ENCODE measurements around the gene GSC2. TPM values are rescaled to one million over a fixed set of nuclear protein-coding genes. Genes with fewer than 3 reads are reported as not detected.
A peak's percentile ranks its signal among the peaks of the same experiment; 100 is the strongest.

Gene GSC2
- total and polyA plus RNA-seq, 2 of the 8 experiments (the other 6 are each of a cell fraction or from before 2014, with no cell fraction given), result 0.17 to 0.48 TPM

- WGBS, 2 experiments (ENCODE audit: extremely low coverage in 1 of 2, insufficient coverage in 1 of 2, insufficient read length in 1 of 2, insufficient replicate concordance in 2 of 2, low coverage in 1 of 2, low lambda C conversion rate in 2 of 2, missing lambda C conversion rate in 1 of 2), result 57% methylated on average over 13 of the region's 13 CpGs; no CpG with 5 or more reads in 1 of the 2 experiments
- Histone ChIP-seq H3K4me1 (replicated peaks in 1 of 4; ENCODE audit: control insufficient read depth in 3 of 4, insufficient read depth in 4 of 4, low read length in 3 of 4) (peaks cover 0 to 50% (median 36%) of the 10 kb centered on the region in 4 experiments; a peak in 6 of 7 replicates), H4K8ac (ENCODE audit: extremely low read depth, insufficient read depth, low read length) (peak overlapping the region; percentile 99; the same call in 1 of the 2 replicates), H3K9ac (replicated peaks in 1 of 4; ENCODE audit: extremely low read depth in 1 of 4, low read depth in 3 of 4, low read length in 3 of 4) (peak overlapping the region; percentile 83 to 96 (median 95)), H3K56ac (replicated peaks; ENCODE audit: insufficient read length, low read depth, low read length) (no peak overlapping the region), H3K9me3 (ENCODE audit: insufficient read depth in 2 of 2, low read depth in 1 of 2, low read length in 1 of 2) (no peaks in the 10 kb centered on the region), H3K23ac (ENCODE audit: insufficient read length) (no peak overlapping the region), H2AK5ac (ENCODE audit: low read depth, low read length) (0 out of 2 replicates have a peak overlapping the region, but pooled peaks have one; percentile 69), H3K79me1 (ENCODE audit: low read depth, low read length) (peaks cover 18% of the 10 kb centered on the region), H3K4me2 (ENCODE audit: insufficient read depth in 1 of 2, low read depth in 2 of 2, low read length in 2 of 2) (peak overlapping the region; percentile 95 to 99), H3K27ac (ENCODE audit: low read depth, low read length) (peak overlapping the region; percentile 92), H4K91ac (replicated peaks; ENCODE audit: insufficient read length, low read length) (no peak overlapping the region), H2BK20ac (ENCODE audit: low read length) (no peak overlapping the region), H4K5ac (ENCODE audit: insufficient read length, low read depth, low read length) (no peak overlapping the region), H4K20me1 (replicated peaks in 1 of 2; ENCODE audit: control insufficient read depth in 1 of 2, insufficient read depth in 2 of 2, low read length in 2 of 2) (peaks cover 4 to 32% of the 10 kb centered on the region in 2 experiments), H3K4ac (replicated peaks; ENCODE audit: insufficient read length, low read depth, low read length) (no peak overlapping the region), H3K27me3 (replicated peaks in 1 of 4; ENCODE audit: control insufficient read depth in 3 of 4, extremely low read depth in 1 of 4, insufficient read depth in 3 of 4, low read length in 3 of 4) (peaks cover 18 to 36% (median 32%) of the 10 kb centered on the region in 4 experiments), H3K4me3 (ENCODE audit: extremely low read depth in 1 of 4, insufficient read depth in 2 of 4, low read depth in 3 of 4, low read length in 4 of 4) (peak overlapping the region; percentile 94 to 98 (median 97)), H3K14ac (ENCODE audit: insufficient read length) (no peak overlapping the region), H2BK15ac (ENCODE audit: low read length) (no peak overlapping the region), H2BK5ac (ENCODE audit: low read depth, low read length) (peak overlapping the region; percentile 87; the same call in 1 of the 2 replicates), H2BK12ac (ENCODE audit: low read depth, low read length) (0 out of 2 replicates have a peak overlapping the region, but pooled peaks have one; percentile 63), H2AFZ (ENCODE audit: low read length) (no peak overlapping the region), H3K23me2 (ENCODE audit: low read depth, low read length) (peaks cover 10% of the 10 kb centered on the region), H3K36me3 (ENCODE audit: control insufficient read depth in 2 of 4, insufficient read depth in 4 of 4, low read length in 3 of 4) (peaks cover 0 to 9% (median 0%) of the 10 kb centered on the region in 4 experiments; a peak in 2 of 8 replicates), H3K18ac (ENCODE audit: extremely low read depth, low read length) (peak overlapping the region; percentile 36; the same call in 1 of the 2 replicates), H2BK120ac (replicated peaks; ENCODE audit: low read depth, low read length) (no peak overlapping the region), H3K79me2 (ENCODE audit: control insufficient read depth in 1 of 2, insufficient read depth in 2 of 2, low read length in 2 of 2) (peaks cover 5 to 27% of the 10 kb centered on the region in 2 experiments; a peak in 3 of 4 replicates)
- CTCF ChIA-PET (ENCODE audit: partially characterized antibody), result interaction anchor here (3.7 kb wide), 1 partner anchor 27 kb away, joined by 28 read pairs; the partner anchor contains the start of gene ESS2
- POLR2A ChIA-PET (ENCODE audit: partially characterized antibody), result interaction anchor here (1.2 to 1.3 kb wide), 2 partner anchors 114 to 207 kb away, joined by 3 to 6 read pairs; no protein-coding TSS in a partner anchor
- no peak for DNase-seq (ENCODE audit: low read depth in 1 of 2, low spot score in 2 of 2)
- no peak for FAIRE-seq
- TF ChIP-seq RFX5 (IDR thresholded peaks at IDR 0.05; ENCODE audit: borderline replicate concordance, low read depth, low read length) (no peak), TBP (IDR thresholded peaks at IDR 0.05; ENCODE audit: low read depth, low read length) (no peak), SP2 (IDR thresholded peaks at IDR 0.05; ENCODE audit: low read length) (no peak), POLR2AphosphoS5 (IDR thresholded peaks at IDR 0.05; ENCODE audit: low read depth, low read length) (no peak; the same call in none of the 2 replicates), CTBP2 (IDR thresholded peaks at IDR 0.05; ENCODE audit: borderline replicate concordance, insufficient read depth, insufficient read length, low read length) (no peak), CREB1 (IDR thresholded peaks at IDR 0.05) (no peak), TCF12 (IDR thresholded peaks at IDR 0.05; ENCODE audit: low read depth, low read length) (no peak), MAFK (IDR thresholded peaks at IDR 0.05; ENCODE audit: low read depth, low read length) (no peak), POLR2A (IDR thresholded peaks at IDR 0.05; ENCODE audit: control extremely low read depth in 1 of 2, low read depth in 2 of 2, low read length in 2 of 2) (no peak), FOSL1 (IDR thresholded peaks at IDR 0.05; ENCODE audit: insufficient read depth, low read depth, low read length) (no peak), KDM1A (IDR thresholded peaks at IDR 0.05; ENCODE audit: borderline replicate concordance, low read length) (no peak), ZNF274 (IDR thresholded peaks at IDR 0.05; ENCODE audit: borderline replicate concordance, extremely low read depth, low read length) (no peak)
Observed at GRCh38 chr22:19172213-19173046, 22.3 kb upstream of the GSC2 start.

Data from H1 (cell line).